Fibroblast of lung (primary cell): ENCODE measurements around the gene CPE. TPM values are rescaled to one million over a fixed set of nuclear protein-coding genes. Genes with fewer than 3 reads are reported as not detected.

Source experiments
- DNase-seq, 2 donors: peaks; one replicate each; pipeline versions ENCODE4 v3.0.0 to v3.0.0-alpha.2; 2010; ENCODE audit warnings: low read depth in 2 of 2
- H2AFZ ChIP-seq: 2 replicates; pipeline ENCODE4 v1.5.1; 2012; ENCODE audit warnings: low read length, control low read depth, inconsistent platforms
- H3K27ac ChIP-seq: 2 replicates; pipeline ENCODE4 v1.5.1; 2011; ENCODE audit warnings: low read length, control low read depth; ENCODE audit not compliant: insufficient read depth
- H3K27me3 ChIP-seq: 2 replicates; pipeline ENCODE4 v1.5.1; 2011; ENCODE audit warnings: mild to moderate bottlenecking, low read length; ENCODE audit not compliant: control insufficient read depth, insufficient read depth
- H3K36me3 ChIP-seq: 2 replicates; pipeline ENCODE4 v1.5.1; 2011; ENCODE audit warnings: low read length; ENCODE audit not compliant: control insufficient read depth, insufficient read depth
- H3K4me1 ChIP-seq: 2 replicates; pipeline ENCODE4 v1.5.1; 2011; ENCODE audit warnings: low read length; ENCODE audit not compliant: control insufficient read depth, insufficient read depth; ENCODE audit errors: extremely low read depth
- H3K4me2 ChIP-seq: 2 replicates; pipeline ENCODE4 v1.5.1; 2011; ENCODE audit warnings: low read length, control low read depth; ENCODE audit not compliant: insufficient read depth; ENCODE audit errors: extremely low read depth
- H3K4me3 ChIP-seq, 4 experiments: fragments of 200-600 bp in 1 of 4; sonication (generic) in 1 of 4; replicated peaks in 1 of 4; 2 replicates each; pipeline ENCODE4 v1.5.1; 2011 to 2016; ENCODE audit warnings: low read length in 4 of 4, low read depth in 3 of 4, mild to moderate bottlenecking in 3 of 4, control low read depth in 2 of 4, inconsistent platforms in 1 of 4, mixed read lengths in 1 of 4; ENCODE audit not compliant: insufficient read depth in 1 of 4; ENCODE audit errors: control extremely low read depth in 1 of 4
- H3K79me2 ChIP-seq: 2 replicates; pipeline ENCODE4 v1.5.1; 2012; ENCODE audit warnings: mild to moderate bottlenecking, low read length, inconsistent platforms; ENCODE audit not compliant: control insufficient read depth, insufficient read depth
- H3K9ac ChIP-seq: 2 replicates; pipeline ENCODE4 v1.5.1; 2011; ENCODE audit warnings: mild to moderate bottlenecking, low read length, control low read depth; ENCODE audit not compliant: insufficient read depth
- H3K9me3 ChIP-seq: 2 replicates; pipeline ENCODE4 v1.5.1; 2012; ENCODE audit warnings: low read depth, low read length; ENCODE audit not compliant: control insufficient read depth, insufficient read depth
- H4K20me1 ChIP-seq: 2 replicates; pipeline ENCODE4 v1.5.1; 2011; ENCODE audit warnings: low read length; ENCODE audit not compliant: control insufficient read depth, insufficient read depth; ENCODE audit errors: extremely low read depth
- CTCF ChIP-seq, 2 donors: IDR thresholded peaks in 1 of 2; conservative IDR thresholded peaks in 1 of 2; 1 replicate in 1 of 2; 2 replicates in 1 of 2; pipeline ENCODE4 v1.5.1; 2011 to 2012; ENCODE audit warnings: low read length in 2 of 2, control low read depth in 1 of 2, inconsistent platforms in 1 of 2, low read depth in 1 of 2, mild to moderate bottlenecking in 1 of 2
- EZH2 ChIP-seq: IDR thresholded peaks from 2 replicates; pipeline ENCODE4 v1.5.1; 2012; ENCODE audit warnings: low read length, control low read depth, mild to moderate bottlenecking; ENCODE audit errors: missing control alignments
- polyA plus RNA-seq, 2 donors: library from polyadenylated mRNA; depleted of rRNA in 1 of 2; stranded (reverse) in 1 of 2; unstranded in 1 of 2; fragments of >200 nt; gene quantifications; 2 replicates each; pipeline ENCODE4 v1.2.1, GENCODE V29; 2011 to 2012; ENCODE audit warnings: missing spikeins in 1 of 2
- total RNA-seq: library from RNA; depleted of rRNA; stranded (reverse); fragments of >200 nt; gene quantifications from 2 replicates; pipeline ENCODE4 v1.2.1, GENCODE V29; 2014

The CPE gene
- total and polyA plus RNA-seq, 2 donors (not counting 1 experiment from before 2014, with no cell fraction given) = 20.2 to 51.7 TPM

GRCh38 chr4:165426823-165427222 is 48.0 kb downstream of the CPE start:
- H4K20me1 ChIP-seq = no peaks in the 10 kb centered on the region
- DNase-seq = no peak
- H3K4me3 ChIP-seq = no peak overlapping the region
- H3K4me2 ChIP-seq = no peak overlapping the region
- H2AFZ ChIP-seq = no peak overlapping the region
- H3K9me3 ChIP-seq = no peaks in the 10 kb centered on the region
- TF ChIP-seq CTCF (conservative IDR thresholded peaks at IDR 0.05 in 1 of 2, IDR thresholded peaks at IDR 0.05 in 1 of 2; ENCODE audit: low read depth in 1 of 2, low read length in 2 of 2) (no peak), EZH2 (no peak)
- H3K36me3 ChIP-seq = no peaks in the 10 kb centered on the region
- no peaks in the 10 kb centered on the region for H3K79me2 ChIP-seq
- H3K9ac ChIP-seq = no peak overlapping the region
- no peaks in the 10 kb centered on the region for H3K27me3 ChIP-seq
- no peak overlapping the region for H3K27ac ChIP-seq
- H3K4me1 ChIP-seq = no peaks in the 10 kb centered on the region

GRCh38 chr4:165428957-165429356 is 50.1 kb downstream of the CPE start:
- no peak for DNase-seq
- H3K9ac ChIP-seq = no peak overlapping the region
- TF ChIP-seq CTCF (conservative IDR thresholded peaks at IDR 0.05 in 1 of 2, IDR thresholded peaks at IDR 0.05 in 1 of 2; ENCODE audit: low read depth in 1 of 2, low read length in 2 of 2) (no peak), EZH2 (no peak)
- no peaks in the 10 kb centered on the region for H3K4me1 ChIP-seq
- H3K4me3 ChIP-seq = no peak overlapping the region
- no peaks in the 10 kb centered on the region for H3K79me2 ChIP-seq
- no peaks in the 10 kb centered on the region for H4K20me1 ChIP-seq
- no peak overlapping the region for H3K27ac ChIP-seq
- no peaks in the 10 kb centered on the region for H3K36me3 ChIP-seq
- H2AFZ ChIP-seq = no peak overlapping the region
- H3K27me3 ChIP-seq = no peaks in the 10 kb centered on the region
- H3K9me3 ChIP-seq = no peaks in the 10 kb centered on the region
- no peak overlapping the region for H3K4me2 ChIP-seq

GRCh38 chr4:165433529-165433928 is 54.7 kb downstream of the CPE start:
- H2AFZ ChIP-seq = no peak overlapping the region
- no peaks in the 10 kb centered on the region for H3K4me1 ChIP-seq
- H3K79me2 ChIP-seq = no peaks in the 10 kb centered on the region
- H3K27me3 ChIP-seq = no peaks in the 10 kb centered on the region
- no peaks in the 10 kb centered on the region for H3K9me3 ChIP-seq
- no peak overlapping the region for H3K9ac ChIP-seq
- no peak overlapping the region for H3K4me3 ChIP-seq
- no peaks in the 10 kb centered on the region for H4K20me1 ChIP-seq
- no peak overlapping the region for H3K27ac ChIP-seq
- H3K4me2 ChIP-seq = no peak overlapping the region
- DNase-seq = no peak
- TF ChIP-seq EZH2 (no peak), CTCF (conservative IDR thresholded peaks at IDR 0.05 in 1 of 2, IDR thresholded peaks at IDR 0.05 in 1 of 2; ENCODE audit: low read depth in 1 of 2, low read length in 2 of 2) (no peak)
- H3K36me3 ChIP-seq = no peaks in the 10 kb centered on the region
